ENCODE data around the gene CCDC137.

DNA sequence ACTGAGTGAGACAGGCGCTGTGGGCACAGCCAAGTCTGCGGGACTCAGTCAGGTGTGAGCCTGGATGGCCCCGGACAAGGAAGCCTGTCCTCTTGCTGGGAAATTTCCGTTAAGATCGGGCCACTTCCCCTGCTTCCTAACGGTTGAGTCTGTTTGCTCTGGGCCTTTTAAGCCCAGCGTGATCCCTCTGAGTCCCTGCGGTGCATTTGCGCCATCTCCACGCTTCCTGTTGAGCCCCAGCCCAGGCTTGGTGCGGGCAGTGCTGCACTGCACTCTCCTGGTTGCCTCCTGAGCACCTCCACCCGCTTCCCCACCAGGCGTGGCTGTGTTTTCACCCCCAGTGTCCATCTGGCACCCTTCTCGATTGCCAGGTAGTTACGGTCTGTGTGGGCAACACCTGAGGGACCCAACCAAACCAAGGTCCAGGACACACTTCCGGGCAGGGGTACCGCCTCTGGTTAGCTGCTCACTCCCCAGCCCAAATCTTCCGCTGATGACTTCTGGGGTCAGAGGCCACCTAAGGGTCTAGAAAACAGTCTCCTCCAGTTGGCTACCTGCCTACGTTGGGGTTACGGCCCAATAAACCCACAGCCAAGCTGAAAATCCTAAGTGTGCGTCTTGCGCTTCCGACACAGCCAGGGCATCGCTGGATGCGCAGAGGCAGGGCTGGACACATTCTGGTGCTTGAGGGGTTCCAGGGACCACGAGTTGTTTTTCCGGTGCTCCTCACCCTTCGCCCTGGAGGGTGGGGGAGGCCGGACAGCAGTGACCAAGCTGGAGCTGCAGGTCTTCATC lies 44.2 kb downstream of the CCDC137 start:
- TF ChIP-seq, protein P1, sequence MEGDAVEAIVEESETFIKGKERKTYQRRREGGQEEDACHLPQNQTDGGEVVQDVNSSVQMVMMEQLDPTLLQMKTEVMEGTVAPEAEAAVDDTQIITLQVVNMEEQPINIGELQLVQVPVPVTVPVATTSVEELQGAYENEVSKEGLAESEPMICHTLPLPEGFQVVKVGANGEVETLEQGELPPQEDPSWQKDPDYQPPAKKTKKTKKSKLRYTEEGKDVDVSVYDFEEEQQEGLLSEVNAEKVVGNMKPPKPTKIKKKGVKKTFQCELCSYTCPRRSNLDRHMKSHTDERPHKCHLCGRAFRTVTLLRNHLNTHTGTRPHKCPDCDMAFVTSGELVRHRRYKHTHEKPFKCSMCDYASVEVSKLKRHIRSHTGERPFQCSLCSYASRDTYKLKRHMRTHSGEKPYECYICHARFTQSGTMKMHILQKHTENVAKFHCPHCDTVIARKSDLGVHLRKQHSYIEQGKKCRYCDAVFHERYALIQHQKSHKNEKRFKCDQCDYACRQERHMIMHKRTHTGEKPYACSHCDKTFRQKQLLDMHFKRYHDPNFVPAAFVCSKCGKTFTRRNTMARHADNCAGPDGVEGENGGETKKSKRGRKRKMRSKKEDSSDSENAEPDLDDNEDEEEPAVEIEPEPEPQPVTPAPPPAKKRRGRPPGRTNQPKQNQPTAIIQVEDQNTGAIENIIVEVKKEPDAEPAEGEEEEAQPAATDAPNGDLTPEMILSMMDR (IDR thresholded peaks at IDR 0.05) = no peak
- TF ChIP-seq POLR2A (IDR thresholded peaks at IDR 0.05) = no peak
